HepG2 (cell line): ENCODE measurements around the gene NEDD1. TPM values are rescaled to one million over a fixed set of nuclear protein-coding genes. Genes with fewer than 3 reads are reported as not detected.

Experiments
- ATAC-seq: fragments of 200-7000 bp; cut with Tn5 transposase; 3 replicates; pipeline ENCODE4 v1.9.1; 2020; ENCODE audit warnings: mild to moderate bottlenecking, moderate library complexity
- BruUV-seq: library from RNA; stranded (reverse); fragments of 400-500 nt; replicated peaks from 2 replicates; lab custom pipeline; 2021; lab: Mats Ljungman, UMichigan
- CTCF ChIA-PET: fragments of 300-600 bp; formaldehyde crosslinking; extraction: SDS; loops from one replicate; lab custom pipeline; 2021; ENCODE audit warnings: low total read pairs, inconsistent platforms, low intra/inter-chr PET ratio; lab: Yijun Ruan, JAX
- POLR2A ChIA-PET: fragments of 350-600 bp; sonication (Branson Sonifier 250); formaldehyde crosslinking; loops from one replicate; lab custom pipeline; 2020; ENCODE audit warnings: antibody characterized with exemption, inconsistent platforms; lab: Yijun Ruan, JAX
- DNase-seq: peaks from one replicate; pipeline ENCODE4 v3.0.0-alpha.2; 2015; ENCODE audit warnings: low spot score
- FAIRE-seq: peaks from 3 replicates; lab custom pipeline; 2011; peaks lifted over from hg19 to GRCh38; lab: Jason Lieb, UNC
- H2AFZ ChIP-seq: one replicate; pipeline ENCODE4 v1.6.1; 2011; ENCODE audit warnings: low read length, inconsistent platforms
- H3K27ac ChIP-seq: fragments of 300-600 bp; 3 replicates; pipeline ENCODE4 v1.8.0; 2011; ENCODE audit warnings: mixed run types, mild to moderate bottlenecking, mixed read lengths, low read length, inconsistent platforms; ENCODE audit not compliant: insufficient read depth; ENCODE audit errors: extremely low read length
- H3K27me3 ChIP-seq, 2 experiments: fragments of 200-600 bp in 1 of 2; 2 replicates in 1 of 2; 3 replicates in 1 of 2; pipeline versions ENCODE4 v1.6.0 to v1.8.0; 2011; ENCODE audit warnings: low read length in 2 of 2, mild to moderate bottlenecking in 2 of 2, moderate library complexity in 2 of 2, inconsistent platforms in 1 of 2; ENCODE audit not compliant: insufficient read depth in 2 of 2, control insufficient read depth in 1 of 2
- H3K36me3 ChIP-seq, 2 experiments: fragments of 200-600 bp in 1 of 2; replicated peaks in 1 of 2; 2 replicates in 1 of 2; 3 replicates in 1 of 2; pipeline versions ENCODE4 v1.5.1 to v1.8.0; 2011; ENCODE audit warnings: low read length in 2 of 2, inconsistent platforms in 1 of 2; ENCODE audit not compliant: insufficient read depth in 2 of 2, control insufficient read depth in 1 of 2
- H3K4me1 ChIP-seq: 2 replicates; pipeline ENCODE4 v1.5.1; 2012; ENCODE audit warnings: low read length, inconsistent platforms; ENCODE audit not compliant: insufficient read depth
- H3K4me2 ChIP-seq: 2 replicates; pipeline ENCODE4 v1.6.0; 2011; ENCODE audit warnings: low read depth, low read length, inconsistent platforms
- H3K4me3 ChIP-seq, 3 experiments: fragments of 200-600 bp in 1 of 3; sonication (generic), shearing (Covaris generic) in 1 of 3; replicated peaks in 1 of 3; 2 replicates each; pipeline ENCODE4 v1.5.1; 2011 to 2016; ENCODE audit warnings: low read length in 3 of 3, inconsistent platforms in 2 of 3, low read depth in 2 of 3, mild to moderate bottlenecking in 2 of 3, control low read depth in 1 of 3, mixed read lengths in 1 of 3; ENCODE audit not compliant: insufficient read depth in 1 of 3
- H3K79me2 ChIP-seq: one replicate; pipeline ENCODE4 v1.6.1; 2011; ENCODE audit warnings: low read length, inconsistent platforms; ENCODE audit not compliant: insufficient read depth
- H3K9ac ChIP-seq: 2 replicates; pipeline ENCODE4 v1.6.0; 2011; ENCODE audit warnings: mild to moderate bottlenecking, low read depth, low read length, inconsistent platforms; ENCODE audit not compliant: insufficient read depth
- H3K9me3 ChIP-seq: 2 replicates; pipeline ENCODE4 v1.5.1; 2012; ENCODE audit warnings: mild to moderate bottlenecking, low read length
- H4K20me1 ChIP-seq: 2 replicates; pipeline ENCODE4 v1.6.0; 2011; ENCODE audit warnings: inconsistent platforms, mild to moderate bottlenecking, low read length, moderate library complexity; ENCODE audit not compliant: insufficient read depth
- ATM ChIP-seq: fragments of 450-650 bp; IDR thresholded peaks from 2 replicates; pipeline ENCODE4 v1.7.1; 2017; ENCODE audit warnings: mild to moderate bottlenecking, borderline replicate concordance
- MEIS1 ChIP-seq: sonication (generic); formaldehyde crosslinking; IDR thresholded peaks from 2 replicates; pipeline ENCODE4 v1.9.0; 2021; ENCODE audit warnings: mild to moderate bottlenecking, missing genetic modification reagents, moderate library complexity, borderline replicate concordance
- PCBP1 ChIP-seq: fragments of 200-400 bp; formaldehyde crosslinking; IDR thresholded peaks from 2 replicates; pipeline ENCODE4 v1.6.1; 2017; ENCODE audit warnings: mild to moderate bottlenecking, low read depth, low read length, borderline replicate concordance
- XBP1 ChIP-seq: sonication (generic); formaldehyde crosslinking; IDR thresholded peaks from 2 replicates; pipeline ENCODE4 v1.5.0; 2020; ENCODE audit warnings: missing genetic modification reagents
- ZBTB1 ChIP-seq: sonication (generic); formaldehyde crosslinking; IDR thresholded peaks from 2 replicates; pipeline ENCODE4 v1.4.0; 2020; ENCODE audit warnings: missing genetic modification reagents, borderline replicate concordance
- ZNF317 ChIP-seq: sonication (generic); formaldehyde crosslinking; IDR thresholded peaks from 2 replicates; pipeline ENCODE4 v1.5.0; 2020; ENCODE audit warnings: mild to moderate bottlenecking, missing genetic modification reagents
- ZNF337 ChIP-seq: sonication (generic); formaldehyde crosslinking; IDR thresholded peaks from 2 replicates; pipeline ENCODE4 v1.5.1; 2020; ENCODE audit warnings: missing genetic modification reagents, low read depth, mild to moderate bottlenecking, borderline replicate concordance
- ZNF556 ChIP-seq: sonication (generic); formaldehyde crosslinking; IDR thresholded peaks from 2 replicates; pipeline ENCODE4 v1.4.0; 2020; ENCODE audit warnings: mild to moderate bottlenecking, missing genetic modification reagents, borderline replicate concordance
- ZNF761 ChIP-seq: sonication (generic); formaldehyde crosslinking; conservative IDR thresholded peaks from 2 replicates; pipeline ENCODE4 v1.4.0; 2020; ENCODE audit warnings: mild to moderate bottlenecking, missing genetic modification reagents
- in situ Hi-C: cut with HindIII; loops from 2 replicates; pipeline ENCODE4 v1.10.0; 2017; ENCODE audit warnings: low pct_unique_long_range_greater_than_20kb; ENCODE audit not compliant: extremely low pct_ligation_motif_present
- intact Hi-C: fragments of 100-400 bp; cut with micrococcal nuclease; formaldehyde crosslinking; loops from one replicate; pipeline ENCODE4 v1.10.0; 2022; ENCODE audit not compliant: unreplicated experiment
- polyA plus RNA-seq, 8 experiments: library from polyadenylated mRNA; depleted of rRNA in 3 of 8; stranded (reverse) in 7 of 8; unstranded in 1 of 8; fragments of >200 nt; fragmentation: Illumina TruSeq in 4 of 8; extraction: Trizol in 4 of 8; gene quantifications; 2 replicates each; pipeline versions ENCODE4 v1.2.1 to v1.2.3, GENCODE V29; 2011 to 2016; ENCODE audit warnings: low read depth in 4 of 8, missing spikeins in 1 of 8, mixed read lengths in 1 of 8; ENCODE audit not compliant: insufficient read depth in 1 of 8
- total RNA-seq, 5 experiments: library from RNA; depleted of rRNA; stranded (reverse); fragments of >200 nt; fragmentation: Illumina TruSeq; extraction: Trizol; gene quantifications; 2 replicates each; pipeline ENCODE4 v1.2.3, GENCODE V29; 2016; ENCODE audit warnings: low read depth in 1 of 5
- TF ChIP-seq, protein P1 (sequence below): sonication (generic); formaldehyde crosslinking; conservative IDR thresholded peaks from 2 replicates; pipeline ENCODE4 v1.8.0; 2022; ENCODE audit warnings: low read depth, missing genetic modification reagents

NEDD1 gene
- total and polyA plus RNA-seq, 2 of the 13 experiments (the other 11 are each of a cell fraction or from before 2014, with no cell fraction given) = 11.2 to 21.5 TPM

DNA sequence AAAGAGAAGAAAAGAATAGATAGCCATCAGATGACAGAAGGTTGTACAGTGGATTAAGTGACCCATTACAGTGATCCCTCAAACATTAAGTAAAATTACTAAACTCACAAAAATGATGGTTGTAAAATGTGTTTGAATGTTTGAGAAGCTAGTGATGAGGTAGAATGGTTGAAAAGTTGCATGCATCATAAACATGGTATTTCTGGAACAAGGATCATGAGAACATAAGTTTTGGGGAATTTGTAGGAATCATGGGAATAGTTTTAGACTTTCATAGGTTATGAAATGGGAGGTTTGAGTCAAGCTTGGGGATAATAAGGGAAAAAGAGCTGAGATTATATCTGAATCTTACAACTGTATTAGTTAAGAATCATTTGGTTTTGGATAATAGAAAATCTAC, 34.1 kb upstream of the NEDD1 start:
- H3K9me3 ChIP-seq = no peaks in the 10 kb centered on the region
- no peaks in the 10 kb centered on the region for H4K20me1 ChIP-seq
- no peak overlapping the region for H3K9ac ChIP-seq
- TF ChIP-seq ZNF337 (CRISPR knock-in tag) = no peak
- TF ChIP-seq, protein P1, sequence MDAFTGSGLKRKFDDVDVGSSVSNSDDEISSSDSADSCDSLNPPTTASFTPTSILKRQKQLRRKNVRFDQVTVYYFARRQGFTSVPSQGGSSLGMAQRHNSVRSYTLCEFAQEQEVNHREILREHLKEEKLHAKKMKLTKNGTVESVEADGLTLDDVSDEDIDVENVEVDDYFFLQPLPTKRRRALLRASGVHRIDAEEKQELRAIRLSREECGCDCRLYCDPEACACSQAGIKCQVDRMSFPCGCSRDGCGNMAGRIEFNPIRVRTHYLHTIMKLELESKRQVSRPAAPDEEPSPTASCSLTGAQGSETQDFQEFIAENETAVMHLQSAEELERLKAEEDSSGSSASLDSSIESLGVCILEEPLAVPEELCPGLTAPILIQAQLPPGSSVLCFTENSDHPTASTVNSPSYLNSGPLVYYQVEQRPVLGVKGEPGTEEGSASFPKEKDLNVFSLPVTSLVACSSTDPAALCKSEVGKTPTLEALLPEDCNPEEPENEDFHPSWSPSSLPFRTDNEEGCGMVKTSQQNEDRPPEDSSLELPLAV (CRISPR knock-in tag) = no peak
- no peak for TF ChIP-seq ATM
- TF ChIP-seq ZNF761 (CRISPR knock-in tag) = no peak
- no peak for TF ChIP-seq PCBP1
- TF ChIP-seq ZNF556 = no peak
- TF ChIP-seq ZNF317 (CRISPR knock-in tag) = no peak
- no peak for TF ChIP-seq MEIS1 (CRISPR knock-in tag)
- TF ChIP-seq ZBTB1 (CRISPR knock-in tag) = no peak
- TF ChIP-seq XBP1 (CRISPR knock-in tag) = no peak
- TF ChIP-seq, all 625 proteins: peak for 0
- H3K4me1 ChIP-seq = no peaks in the 10 kb centered on the region
- POLR2A ChIA-PET = no interaction called here
- ATAC-seq (no peak), FAIRE-seq (no peak), DNase-seq (no peak)
- no peak overlapping the region for H3K4me3 ChIP-seq
- H3K36me3 ChIP-seq = no peaks in the 10 kb centered on the region
- no peaks in the 10 kb centered on the region for H3K27me3 ChIP-seq
- intact Hi-C loops (no loop called here), in situ Hi-C loops (no loop called here)
- BruUV-seq = no TSS peak
- no peak overlapping the region for H3K27ac ChIP-seq
- H3K79me2 ChIP-seq = no peaks in the 10 kb centered on the region
- H2AFZ ChIP-seq = no peak overlapping the region
- H3K4me2 ChIP-seq = no peak overlapping the region
- CTCF ChIA-PET = no interaction called here
